Measurements from ENCODE around the gene CPNE7. TPM values are rescaled to one million over a fixed set of nuclear protein-coding genes. Genes with fewer than 3 reads are reported as not detected.

Gene CPNE7
- total and polyA plus RNA-seq, 2 of the 13 experiments (the other 11 are each of a cell fraction or from before 2014, with no cell fraction given), result 0.59 TPM; not detected in 1

GRCh38 chr16:89565506-89566372 is 9.8 kb upstream of the CPNE7 start (continued):
- TF ChIP-seq, protein P1, sequence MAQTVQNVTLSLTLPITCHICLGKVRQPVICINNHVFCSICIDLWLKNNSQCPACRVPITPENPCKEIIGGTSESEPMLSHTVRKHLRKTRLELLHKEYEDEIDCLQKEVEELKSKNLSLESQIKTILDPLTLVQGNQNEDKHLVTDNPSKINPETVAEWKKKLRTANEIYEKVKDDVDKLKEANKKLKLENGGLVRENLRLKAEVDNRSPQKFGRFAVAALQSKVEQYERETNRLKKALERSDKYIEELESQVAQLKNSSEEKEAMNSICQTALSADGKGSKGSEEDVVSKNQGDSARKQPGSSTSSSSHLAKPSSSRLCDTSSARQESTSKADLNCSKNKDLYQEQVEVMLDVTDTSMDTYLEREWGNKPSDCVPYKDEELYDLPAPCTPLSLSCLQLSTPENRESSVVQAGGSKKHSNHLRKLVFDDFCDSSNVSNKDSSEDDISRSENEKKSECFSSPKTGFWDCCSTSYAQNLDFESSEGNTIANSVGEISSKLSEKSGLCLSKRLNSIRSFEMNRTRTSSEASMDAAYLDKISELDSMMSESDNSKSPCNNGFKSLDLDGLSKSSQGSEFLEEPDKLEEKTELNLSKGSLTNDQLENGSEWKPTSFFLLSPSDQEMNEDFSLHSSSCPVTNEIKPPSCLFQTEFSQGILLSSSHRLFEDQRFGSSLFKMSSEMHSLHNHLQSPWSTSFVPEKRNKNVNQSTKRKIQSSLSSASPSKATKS (CRISPR knock-in tag; IDR thresholded peaks at IDR 0.05), result no peak
- 0 out of 2 replicates have a peak, but pooled peaks have one; percentile 17 for TF ChIP-seq ZNF264 (CRISPR knock-in tag; IDR thresholded peaks at IDR 0.05)
- TF ChIP-seq KDM5B (CRISPR knock-in tag; IDR thresholded peaks at IDR 0.05; ENCODE audit: borderline replicate concordance), result peak; percentile 24; the same call in 1 of the 2 replicates
- TF ChIP-seq IRF2 (CRISPR knock-in tag; IDR thresholded peaks at IDR 0.05), result peak; percentile 55; the same call in 1 of the 2 replicates
- TF ChIP-seq ZNF704 (CRISPR knock-in tag; IDR thresholded peaks at IDR 0.05; ENCODE audit: borderline replicate concordance), result 0 out of 2 replicates have a peak, but pooled peaks have one; percentile 30

All from HepG2 (cell line).